GM19395 (cell line): ENCODE measurements around the gene GUCY2C.
"Not testable (repeated sequence)": the region's sequence is repeated elsewhere in the genome, so short reads cannot be mapped to it uniquely, and the experiment has no call there.

Experiments used
- ATAC-seq: cut with Tn5 transposase; IDR thresholded peaks from one replicate; pipeline ENCODE4 v1.9.1; 2021; ENCODE audit warnings: mild to moderate bottlenecking, moderate library complexity; ENCODE audit not compliant: unreplicated experiment

GUCY2C gene

GRCh38 chr12:14682231-14682630 lies 14.2 kb downstream of the GUCY2C start:
- not testable (repeated sequence) for ATAC-seq

DNA sequence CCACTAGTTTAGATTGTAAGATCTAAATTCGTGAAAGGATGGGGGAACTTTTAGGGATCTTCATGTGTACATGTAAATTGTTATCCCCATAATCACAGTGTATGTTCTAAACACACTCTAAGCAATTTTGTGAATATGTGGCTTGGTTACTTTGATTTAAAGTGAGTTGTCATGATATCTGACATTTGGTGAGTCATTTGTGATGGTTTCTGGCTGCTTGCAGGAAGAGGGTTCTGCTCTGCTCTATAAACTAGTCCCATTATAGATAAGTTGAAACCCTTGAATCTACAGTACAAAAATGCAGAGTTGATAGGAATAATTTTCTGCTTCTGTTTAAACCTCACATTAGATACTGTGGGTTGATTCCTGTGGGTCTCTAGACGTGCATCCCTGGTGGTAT lies 14.8 kb downstream of the GUCY2C start:
- ATAC-seq = no peak

DNA sequence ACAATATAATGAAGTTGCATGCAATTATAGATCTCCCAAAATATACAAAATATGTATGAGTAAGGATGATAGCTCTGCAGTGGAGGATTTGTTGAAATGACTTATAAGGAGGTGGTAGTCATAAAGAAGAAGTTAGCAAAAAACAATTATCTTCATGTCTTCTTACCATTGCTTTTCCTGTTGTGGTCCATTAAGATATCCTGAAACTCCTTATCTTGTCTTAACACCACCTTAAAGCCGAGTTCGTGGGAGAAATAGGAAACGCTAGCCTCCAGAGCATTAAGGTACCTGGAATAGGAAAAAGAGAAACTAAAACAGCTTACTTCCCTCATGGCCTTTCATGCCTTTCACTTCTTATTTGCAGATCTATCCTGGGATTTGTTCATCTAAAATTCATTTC lies 15.2 kb downstream of the GUCY2C start:
- no peak for ATAC-seq

DNA sequence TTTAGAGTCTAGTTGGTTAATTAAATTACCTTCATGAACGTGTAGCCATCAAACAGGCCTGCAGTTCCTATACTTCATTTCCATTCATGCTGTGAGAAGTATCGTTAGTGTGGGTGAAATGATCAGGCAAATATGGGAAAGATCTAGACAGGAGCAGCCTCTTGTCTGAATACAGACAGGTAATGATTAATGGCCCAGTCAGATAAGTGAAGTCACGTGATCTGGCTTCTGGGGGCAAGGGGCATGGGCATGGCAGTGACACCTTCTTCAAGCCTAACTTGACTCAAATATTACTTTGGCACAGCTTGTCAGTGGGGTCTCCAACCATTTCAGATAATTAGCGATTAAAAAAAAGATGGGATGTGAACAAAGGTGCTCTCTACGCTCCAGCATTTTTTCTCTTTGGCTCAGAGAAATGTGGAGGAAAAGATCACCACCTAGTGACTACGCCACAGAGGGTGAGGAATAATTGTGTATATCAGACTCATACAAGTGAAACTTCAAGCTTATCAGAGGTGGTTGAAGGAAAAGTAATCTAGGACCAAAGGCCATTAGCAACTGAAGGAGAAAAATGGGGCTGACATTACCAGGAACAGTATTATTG lies 17.8 kb downstream of the GUCY2C start:
- no peak for ATAC-seq

DNA sequence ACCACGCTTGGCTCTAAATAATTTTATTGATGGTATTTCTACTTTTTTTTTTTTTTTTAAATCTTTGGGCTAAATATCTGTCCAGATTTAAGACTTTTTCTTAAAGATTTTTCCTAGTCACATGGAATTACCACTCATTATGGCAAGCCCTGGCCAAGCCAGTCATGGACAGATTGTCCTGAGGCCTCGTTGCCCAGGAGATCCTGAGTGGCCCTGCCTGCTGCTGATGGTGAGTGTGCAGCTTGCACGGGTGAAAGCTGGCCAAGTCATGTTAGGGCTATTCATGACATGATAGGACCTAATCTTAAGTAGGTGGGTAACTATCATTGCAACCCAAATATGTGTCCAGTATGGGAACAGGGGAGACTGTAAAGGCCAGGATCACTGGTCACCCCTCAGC lies 27.8 kb downstream of the GUCY2C start:
- no peak for ATAC-seq

DNA sequence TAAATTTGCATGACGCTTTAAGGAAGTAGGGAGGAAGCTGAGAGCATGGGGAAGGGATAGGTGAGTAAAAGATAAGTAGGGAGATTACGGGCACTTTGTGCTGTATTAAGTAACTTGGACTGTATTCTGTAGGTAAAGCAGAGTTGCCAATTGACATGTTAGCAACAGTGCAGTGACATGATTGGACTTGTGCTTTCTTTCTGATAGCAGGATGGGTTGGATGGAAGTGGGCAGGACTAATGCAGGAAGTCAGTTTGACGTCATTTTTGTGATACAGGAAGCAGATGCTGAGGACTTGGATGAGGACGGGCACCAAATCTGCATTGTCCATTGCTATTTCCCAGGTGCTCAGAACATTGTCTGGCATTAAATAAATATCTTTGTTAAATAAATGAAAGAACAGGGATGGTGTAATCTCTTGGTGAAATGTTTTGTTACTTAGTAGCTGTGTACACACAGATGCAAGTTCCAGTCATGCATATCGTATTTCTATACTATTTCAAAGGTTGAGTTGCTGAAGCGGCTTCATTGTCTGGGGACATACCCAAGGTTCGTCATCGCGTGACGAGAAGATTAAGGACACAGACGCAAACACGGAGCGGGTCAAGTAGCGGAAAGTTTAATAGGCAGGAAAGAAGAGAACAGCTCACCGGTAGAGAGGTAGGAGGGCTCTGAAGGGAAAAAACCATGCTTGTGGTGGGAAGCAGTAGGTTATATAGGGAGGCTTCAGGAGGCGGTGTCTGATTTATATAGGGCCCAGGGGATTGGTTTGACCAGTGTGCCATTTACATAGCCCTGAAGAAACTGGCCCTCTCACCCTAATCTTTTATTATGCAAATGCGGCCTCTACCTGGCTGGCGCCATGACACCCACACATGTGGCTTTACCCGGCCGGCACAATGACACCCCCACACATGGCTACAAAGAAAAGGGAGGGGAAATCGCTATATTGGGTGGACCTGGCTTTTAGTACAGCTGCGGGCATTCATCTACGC lies 30.7 kb downstream of the GUCY2C start:
- no peak for ATAC-seq

- ATAC-seq = no peak
These were observed 31.9 kb downstream of the GUCY2C start for GRCh38 chr12:14664434-14665023.

- ATAC-seq = no peak
These were observed 33.4 kb downstream of the GUCY2C start for GRCh38 chr12:14663002-14663401.

DNA sequence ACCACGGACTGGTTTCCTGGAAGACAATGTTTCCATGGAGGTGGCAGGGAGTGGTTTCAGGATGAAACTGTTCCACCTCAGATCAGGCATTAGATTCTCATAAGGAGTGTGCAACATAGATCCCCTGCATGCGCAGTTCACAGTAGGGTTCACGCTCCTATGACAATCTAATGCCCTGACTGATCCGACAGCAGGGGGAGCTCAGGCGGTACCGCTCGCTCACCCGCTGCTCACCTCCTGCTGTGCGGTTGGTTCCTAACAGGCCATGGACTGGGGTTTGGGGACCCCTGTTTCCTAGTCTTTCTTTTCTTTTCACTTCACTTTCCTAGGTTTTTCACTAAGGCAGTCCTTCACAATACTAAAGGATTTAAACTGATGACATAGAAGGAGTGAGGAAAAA lies 39.6 kb downstream of the GUCY2C start:
- no peak for ATAC-seq

DNA sequence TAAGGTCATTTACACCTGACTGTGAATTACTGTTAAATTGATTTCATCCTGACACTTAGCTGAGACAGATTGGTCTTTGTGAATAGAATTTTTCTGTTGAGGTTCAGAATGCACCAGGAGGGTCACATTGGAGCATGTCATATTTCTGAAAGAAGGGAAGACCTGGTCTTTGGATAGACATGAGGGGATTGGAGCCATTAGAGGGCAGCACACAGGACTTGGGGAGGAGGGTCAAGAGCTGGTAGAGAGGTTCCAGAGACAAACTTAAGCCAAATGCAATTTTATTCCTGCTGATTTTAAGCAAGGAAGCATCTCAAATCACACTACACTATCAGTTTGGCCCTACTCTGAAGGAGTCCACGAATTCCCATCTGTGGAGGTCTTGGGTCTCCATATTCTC lies 41.1 kb downstream of the GUCY2C start:
- ATAC-seq = no peak

- ATAC-seq = no peak
These were observed 41.6 kb downstream of the GUCY2C start for GRCh38 chr12:14654842-14655241.

GRCh38 chr12:14654416-14654815 lies 42.0 kb downstream of the GUCY2C start:
- ATAC-seq = no peak

GRCh38 chr12:14652483-14652882 lies 43.9 kb downstream of the GUCY2C start:
- no peak for ATAC-seq

GRCh38 chr12:14651371-14651770 lies 45.0 kb downstream of the GUCY2C start:
- ATAC-seq = no peak

DNA sequence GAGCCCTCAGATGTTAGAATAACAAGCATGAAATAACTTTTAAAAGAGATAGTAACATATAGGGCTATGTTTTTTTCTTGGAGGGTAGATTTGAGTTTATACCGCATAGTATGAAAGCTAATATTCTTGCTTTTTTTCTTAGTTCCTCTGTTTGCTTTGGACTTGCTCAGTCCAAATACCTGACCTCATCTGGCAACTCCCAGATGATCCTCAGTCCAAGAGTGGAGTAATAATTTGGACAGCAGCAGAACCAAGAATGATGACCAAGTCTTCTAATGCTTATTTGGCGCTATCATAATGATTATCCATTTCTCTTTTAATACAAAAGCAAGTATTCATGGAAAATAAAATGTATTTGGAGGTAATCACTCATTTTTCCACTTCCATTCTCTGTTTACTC lies 45.6 kb downstream of the GUCY2C start:
- ATAC-seq = no peak

DNA sequence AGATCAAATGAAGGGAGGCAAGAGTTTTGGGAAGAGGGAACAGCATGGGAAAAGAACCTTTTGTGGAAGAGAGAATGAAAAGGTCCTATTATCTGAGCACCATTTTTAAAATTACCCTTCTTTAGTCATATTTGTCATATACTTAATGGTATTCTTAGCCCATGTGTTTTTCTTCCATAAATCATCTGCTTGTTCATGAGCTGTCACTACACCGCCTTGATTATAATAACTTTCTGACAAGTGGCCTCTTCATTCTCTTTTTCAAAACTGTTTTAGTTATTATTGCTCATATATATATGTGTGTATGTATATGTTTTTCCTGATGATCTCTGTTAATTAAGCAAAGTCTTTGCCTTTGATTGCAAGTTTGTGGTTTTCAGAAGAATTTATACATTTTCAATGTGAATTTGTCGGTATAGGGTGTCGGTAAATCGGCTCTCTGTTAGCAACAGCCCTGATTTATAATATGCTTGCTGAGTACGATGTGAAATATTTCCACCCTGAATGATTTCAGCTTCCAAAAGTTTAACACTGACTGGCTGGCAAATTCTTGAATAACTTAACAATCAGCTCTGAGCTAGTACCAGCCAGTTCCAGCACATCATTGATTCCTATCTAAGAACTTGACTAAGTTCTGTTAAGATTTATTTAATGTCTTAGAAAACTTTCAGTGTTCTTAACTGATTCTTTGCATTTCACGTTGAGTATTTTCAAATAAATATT lies 49.2 kb downstream of the GUCY2C start:
- ATAC-seq = no peak

DNA sequence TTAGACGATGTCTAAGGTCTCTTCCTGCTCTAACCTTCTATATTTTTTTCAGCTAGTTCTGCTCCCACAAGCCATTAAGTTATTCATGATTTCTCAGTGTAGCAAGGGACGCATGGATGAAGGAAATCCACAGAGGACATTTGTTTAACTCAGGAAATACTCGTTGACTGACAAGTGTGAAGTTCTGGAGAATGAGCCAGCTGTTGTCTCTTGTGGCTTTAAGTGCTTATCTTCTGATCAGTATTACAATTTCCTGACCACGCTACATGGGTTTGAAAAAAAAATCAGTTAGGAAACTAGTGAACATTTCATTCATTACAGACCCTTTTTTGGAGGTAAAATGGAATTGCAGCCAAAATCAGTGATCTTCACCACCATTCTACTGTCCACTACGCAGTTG lies 53.1 kb downstream of the GUCY2C start:
- no peak for ATAC-seq

DNA sequence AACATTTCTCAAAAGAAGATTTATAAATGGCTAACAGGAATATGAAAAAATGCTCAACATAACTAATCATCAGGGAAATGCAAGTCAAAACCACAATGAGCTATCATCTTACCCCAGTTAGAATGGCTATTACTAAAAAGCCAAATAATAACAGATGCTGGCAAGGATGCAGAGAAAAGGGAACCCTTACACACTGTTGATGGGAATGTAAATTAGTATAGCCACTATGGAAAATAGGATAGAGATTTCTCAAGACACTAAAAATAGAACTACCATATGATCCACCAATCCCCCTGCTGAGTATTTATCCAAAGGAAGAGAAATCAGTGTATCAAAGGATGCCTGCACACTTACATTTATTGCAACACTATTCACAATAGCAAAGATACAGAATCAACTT lies 58.3 kb downstream of the GUCY2C start:
- ATAC-seq = no peak

- ATAC-seq = no peak
These were observed 60.6 kb downstream of the GUCY2C start for GRCh38 chr12:14635776-14636175.

- ATAC-seq = no peak
These were observed 65.6 kb downstream of the GUCY2C start for GRCh38 chr12:14630793-14631192.
